ENCODE measurements around the gene STEAP1. TPM values are rescaled to one million over a fixed set of nuclear protein-coding genes. Genes with fewer than 3 reads are reported as not detected.

The STEAP1 gene
- total RNA-seq, 2 donors from 2014 or later: 0.66 to 3.8 TPM

- no peaks in the 10 kb centered on the region for H3K27me3 Mint-ChIP-seq (ENCODE audit: insufficient read depth)
- TF ChIP-seq CTCF (conservative IDR thresholded peaks at IDR 0.05): no peak
- no peaks in the 10 kb centered on the region for H3K4me1 Mint-ChIP-seq
- no peak overlapping the region for H3K27ac Mint-ChIP-seq
- H3K27me3 ChIP-seq (ENCODE audit: control insufficient read depth, insufficient read depth, low read length, poor library complexity, severe bottlenecking): no peaks in the 10 kb centered on the region
- no peak overlapping the region for H3K4me3 ChIP-seq (ENCODE audit: low read length)
- no peaks in the 10 kb centered on the region for H3K4me1 ChIP-seq (ENCODE audit: control insufficient read depth, insufficient read depth, low read length)
- DNase-seq: no peak
- H3K9me3 Mint-ChIP-seq: peaks cover 4% of the 10 kb centered on the region
- H3K27ac ChIP-seq (ENCODE audit: low read depth, low read length): no peak overlapping the region
- no peak overlapping the region for H3K4me3 Mint-ChIP-seq
- no peak overlapping the region for H3K9ac ChIP-seq (ENCODE audit: extremely low read depth, low read length, poor library complexity, severe bottlenecking)
- no peaks in the 10 kb centered on the region for H3K36me3 Mint-ChIP-seq (ENCODE audit: low read depth)
- no peaks in the 10 kb centered on the region for H3K36me3 ChIP-seq (ENCODE audit: control insufficient read depth, insufficient read depth, low read length)
- WGBS, 2 experiments (ENCODE audit: insufficient coverage in 1 of 2, insufficient read length in 1 of 2): 97 to 100% methylated on average over 1 of the region's 1 CpG
- H3K9me3 ChIP-seq (ENCODE audit: control insufficient read depth, low read length): peaks cover 8% of the 10 kb centered on the region
These were observed 21.9 kb downstream of the STEAP1 start for GRCh38 chr7:90176195-90176594.

- no peak for DNase-seq
- no peak overlapping the region for H3K4me3 Mint-ChIP-seq
- no peak overlapping the region for H3K4me3 ChIP-seq (ENCODE audit: low read length)
- H3K27ac Mint-ChIP-seq: no peak overlapping the region
- H3K4me1 ChIP-seq (ENCODE audit: control insufficient read depth, insufficient read depth, low read length): no peaks in the 10 kb centered on the region
- no peak overlapping the region for H3K9ac ChIP-seq (ENCODE audit: extremely low read depth, low read length, poor library complexity, severe bottlenecking)
- no peaks in the 10 kb centered on the region for H3K27me3 Mint-ChIP-seq (ENCODE audit: insufficient read depth)
- no peaks in the 10 kb centered on the region for H3K36me3 Mint-ChIP-seq (ENCODE audit: low read depth)
- peaks cover 4% of the 10 kb centered on the region for H3K9me3 Mint-ChIP-seq
- H3K27ac ChIP-seq (ENCODE audit: low read depth, low read length): no peak overlapping the region
- 92% methylated on average over 2 of the region's 2 CpGs; no CpG with 5 or more reads in 1 of the 2 experiments for WGBS, 2 experiments (ENCODE audit: insufficient coverage in 1 of 2, insufficient read length in 1 of 2)
- TF ChIP-seq CTCF (conservative IDR thresholded peaks at IDR 0.05): no peak
- H3K36me3 ChIP-seq (ENCODE audit: control insufficient read depth, insufficient read depth, low read length): no peaks in the 10 kb centered on the region
- peaks cover 8% of the 10 kb centered on the region for H3K9me3 ChIP-seq (ENCODE audit: control insufficient read depth, low read length)
- H3K27me3 ChIP-seq (ENCODE audit: control insufficient read depth, insufficient read depth, low read length, poor library complexity, severe bottlenecking): no peaks in the 10 kb centered on the region
- H3K4me1 Mint-ChIP-seq: no peaks in the 10 kb centered on the region
These were observed 23.9 kb downstream of the STEAP1 start for GRCh38 chr7:90178166-90178565.

GRCh38 chr7:90178679-90179278 is 24.5 kb downstream of the STEAP1 start:
- H3K27me3 ChIP-seq (ENCODE audit: control insufficient read depth, insufficient read depth, low read length, poor library complexity, severe bottlenecking): no peaks in the 10 kb centered on the region
- peaks cover 8% of the 10 kb centered on the region for H3K9me3 ChIP-seq (ENCODE audit: control insufficient read depth, low read length)
- no peaks in the 10 kb centered on the region for H3K27me3 Mint-ChIP-seq (ENCODE audit: insufficient read depth)
- no peaks in the 10 kb centered on the region for H3K36me3 ChIP-seq (ENCODE audit: control insufficient read depth, insufficient read depth, low read length)
- no peak overlapping the region for H3K27ac ChIP-seq (ENCODE audit: low read depth, low read length)
- H3K9me3 Mint-ChIP-seq: peaks cover 4% of the 10 kb centered on the region
- H3K4me3 ChIP-seq (ENCODE audit: low read length): no peak overlapping the region
- no peak overlapping the region for H3K27ac Mint-ChIP-seq
- no peaks in the 10 kb centered on the region for H3K36me3 Mint-ChIP-seq (ENCODE audit: low read depth)
- H3K4me3 Mint-ChIP-seq: no peak overlapping the region
- no peak for DNase-seq
- no peak overlapping the region for H3K9ac ChIP-seq (ENCODE audit: extremely low read depth, low read length, poor library complexity, severe bottlenecking)
- no peaks in the 10 kb centered on the region for H3K4me1 ChIP-seq (ENCODE audit: control insufficient read depth, insufficient read depth, low read length)
- TF ChIP-seq CTCF (conservative IDR thresholded peaks at IDR 0.05): no peak
- no peaks in the 10 kb centered on the region for H3K4me1 Mint-ChIP-seq
- WGBS, 2 experiments (ENCODE audit: insufficient coverage in 1 of 2, insufficient read length in 1 of 2): 86 to 87% methylated on average over 4 to 6 of the region's 6 CpGs
